Measurements from ENCODE around the gene NXPE3.

DNA sequence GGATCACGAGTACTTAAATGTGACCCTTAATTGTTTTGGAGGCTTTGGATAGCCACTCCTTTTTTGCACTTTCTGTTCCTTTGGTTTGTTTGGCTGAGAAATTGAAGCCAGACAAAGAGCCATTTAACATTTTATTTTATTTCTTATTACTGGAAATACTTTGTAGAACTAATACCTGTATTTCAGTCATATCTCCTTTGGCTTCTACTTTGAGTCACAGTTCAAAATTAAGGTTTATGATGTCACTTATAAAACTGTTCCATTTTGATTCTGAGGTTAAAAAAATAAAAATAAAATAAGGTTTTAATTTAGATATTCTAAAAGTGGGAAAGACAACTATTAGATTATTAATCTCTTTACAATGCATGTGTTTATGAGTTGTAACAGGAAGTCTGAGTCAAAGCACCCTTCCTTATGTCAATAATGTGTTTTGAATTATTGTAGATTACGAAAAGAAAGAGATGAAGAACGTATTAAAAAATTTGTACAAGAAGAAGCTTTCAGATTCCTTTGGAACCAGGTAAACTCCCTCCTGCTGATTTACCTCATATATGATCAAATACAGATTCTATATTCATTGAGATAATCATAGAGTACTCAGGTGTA is 16.9 kb upstream of the NXPE3 start:
- TF ChIP-seq, protein P1, sequence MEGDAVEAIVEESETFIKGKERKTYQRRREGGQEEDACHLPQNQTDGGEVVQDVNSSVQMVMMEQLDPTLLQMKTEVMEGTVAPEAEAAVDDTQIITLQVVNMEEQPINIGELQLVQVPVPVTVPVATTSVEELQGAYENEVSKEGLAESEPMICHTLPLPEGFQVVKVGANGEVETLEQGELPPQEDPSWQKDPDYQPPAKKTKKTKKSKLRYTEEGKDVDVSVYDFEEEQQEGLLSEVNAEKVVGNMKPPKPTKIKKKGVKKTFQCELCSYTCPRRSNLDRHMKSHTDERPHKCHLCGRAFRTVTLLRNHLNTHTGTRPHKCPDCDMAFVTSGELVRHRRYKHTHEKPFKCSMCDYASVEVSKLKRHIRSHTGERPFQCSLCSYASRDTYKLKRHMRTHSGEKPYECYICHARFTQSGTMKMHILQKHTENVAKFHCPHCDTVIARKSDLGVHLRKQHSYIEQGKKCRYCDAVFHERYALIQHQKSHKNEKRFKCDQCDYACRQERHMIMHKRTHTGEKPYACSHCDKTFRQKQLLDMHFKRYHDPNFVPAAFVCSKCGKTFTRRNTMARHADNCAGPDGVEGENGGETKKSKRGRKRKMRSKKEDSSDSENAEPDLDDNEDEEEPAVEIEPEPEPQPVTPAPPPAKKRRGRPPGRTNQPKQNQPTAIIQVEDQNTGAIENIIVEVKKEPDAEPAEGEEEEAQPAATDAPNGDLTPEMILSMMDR (IDR thresholded peaks at IDR 0.05): no peak
- TF ChIP-seq POLR2A (IDR thresholded peaks at IDR 0.05): no peak
